Measurements from ENCODE around the gene DMWD.

The DMWD gene

GRCh38 chr19:45770192-45771101, 22.2 kb downstream of the DMWD start:
- DNase-seq (ENCODE audit: low read depth, low spot score) = peak; percentile 95

- no peak for DNase-seq (ENCODE audit: low read depth, low spot score)
Observed at GRCh38 chr19:45769821-45770191, 22.8 kb downstream of the DMWD start.

DNA sequence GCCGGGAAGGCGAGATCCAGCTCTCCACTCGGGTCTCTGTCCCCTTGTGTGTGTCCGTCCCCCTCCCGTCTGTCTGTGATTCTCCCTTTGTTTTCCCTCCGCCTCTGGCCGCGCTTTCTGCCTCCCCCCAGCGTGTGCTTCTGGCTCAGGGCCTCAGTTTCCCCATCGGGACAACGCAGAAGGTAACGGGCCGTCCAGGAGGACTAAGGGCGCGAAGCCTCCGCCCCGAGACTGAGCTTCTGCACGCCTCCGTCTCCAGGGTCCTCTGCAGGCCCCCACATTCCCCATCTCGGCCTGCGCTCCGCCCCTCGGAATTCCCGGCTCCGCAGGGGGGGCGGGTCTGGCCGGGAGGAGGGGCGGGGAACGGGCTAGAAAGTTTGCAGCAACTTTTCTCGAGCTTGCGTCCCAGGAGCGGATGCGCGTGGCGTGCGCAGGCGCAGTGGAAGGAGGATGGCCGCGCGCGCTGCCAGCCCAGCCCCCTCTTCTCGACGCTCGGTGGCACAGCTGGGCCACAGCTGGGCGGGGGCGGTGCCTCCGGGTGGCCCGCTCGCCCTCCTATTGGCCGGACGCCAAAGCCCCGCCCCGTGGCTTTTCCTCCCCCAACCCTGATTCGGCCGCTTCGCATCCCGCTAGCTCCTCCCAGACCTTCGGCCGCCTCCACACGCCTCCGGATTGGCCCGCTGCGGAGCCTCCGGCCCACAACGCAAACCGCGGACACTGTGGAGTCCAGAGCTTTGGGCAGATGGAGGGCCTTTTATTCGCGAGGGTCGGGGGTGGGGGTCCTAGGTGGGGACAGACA, 23.5 kb downstream of the DMWD start, which contains the start of gene SIX5:
Gene SIX5, minus strand, starts transcription at position 269 of the 799 bp plus-strand sequence. CDS start 408 bp downstream, outside the sequence.
- peak; percentile 94 for DNase-seq (ENCODE audit: low read depth, low spot score)

GRCh38 chr19:45768655-45768983, 24.0 kb downstream of the DMWD start:
- DNase-seq (ENCODE audit: low read depth, low spot score) = no peak

DNA sequence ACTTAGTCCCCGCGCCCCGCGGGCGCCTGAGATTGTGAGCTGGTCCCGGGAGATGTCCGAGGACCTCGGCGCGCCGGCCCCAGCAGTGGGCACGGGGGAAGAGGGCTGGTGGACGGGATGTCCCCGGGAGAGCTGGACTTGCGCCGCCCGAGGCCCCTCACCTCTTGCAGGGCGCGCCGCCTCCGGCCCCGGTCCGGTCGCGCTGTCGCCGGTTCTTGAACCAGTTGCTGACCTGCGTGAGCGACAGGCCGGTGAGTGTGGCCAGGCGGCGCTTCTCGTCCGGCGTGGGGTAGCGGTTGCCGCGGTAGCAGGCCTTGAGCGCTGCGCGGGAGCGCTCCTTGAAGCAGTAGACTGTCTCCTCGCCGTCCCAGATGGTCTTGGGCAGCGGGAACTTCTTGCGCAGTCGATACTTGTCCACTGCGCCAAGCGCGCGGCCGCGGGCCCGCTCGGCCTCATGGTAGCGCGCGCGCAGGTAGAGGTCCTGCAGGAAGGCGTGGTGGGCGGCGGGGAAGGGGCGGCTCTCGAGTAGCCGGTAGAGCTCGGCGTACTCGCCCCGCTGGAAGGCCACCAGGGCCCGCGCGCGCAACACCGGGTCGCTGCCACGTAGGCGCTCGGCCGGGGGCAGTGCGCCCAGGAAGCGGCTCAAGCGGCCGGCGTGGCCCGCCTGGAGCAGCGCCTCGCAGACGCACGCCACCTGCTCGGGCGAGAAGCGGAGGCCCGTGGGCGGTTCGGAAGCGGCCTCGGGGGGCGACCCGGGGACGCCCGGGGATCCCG, 24.6 kb downstream of the DMWD start:
- no peak for DNase-seq (ENCODE audit: low read depth, low spot score)

DNA sequence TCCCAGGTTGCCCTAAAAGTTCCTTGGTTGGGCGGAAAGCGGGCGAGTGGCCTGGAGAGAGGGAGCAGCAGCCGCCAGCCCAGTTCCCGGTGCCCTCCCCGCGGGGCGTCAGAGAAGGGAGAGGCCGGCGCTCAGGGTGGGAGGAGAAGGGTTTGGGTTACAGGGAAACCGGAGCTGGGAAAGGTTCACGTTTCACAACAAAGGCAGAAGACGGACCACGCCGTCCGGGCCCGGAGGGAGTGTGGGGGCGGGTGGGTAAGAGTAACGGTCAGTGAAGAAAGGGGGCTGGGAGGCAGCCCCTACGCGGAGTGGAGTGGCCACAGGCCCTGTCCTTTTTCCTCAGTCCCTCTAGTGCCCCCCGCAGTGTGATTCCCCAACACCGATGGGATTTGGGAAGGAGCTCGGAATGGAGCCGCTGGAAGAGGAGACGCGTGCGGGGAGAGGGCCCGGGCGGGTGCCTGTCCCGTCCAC, 25.2 kb downstream of the DMWD start:
- no peak for DNase-seq (ENCODE audit: low read depth, low spot score)

- no peak for DNase-seq (ENCODE audit: low read depth, low spot score)
Observed at GRCh38 chr19:45766869-45767346, 25.7 kb downstream of the DMWD start.

DNA sequence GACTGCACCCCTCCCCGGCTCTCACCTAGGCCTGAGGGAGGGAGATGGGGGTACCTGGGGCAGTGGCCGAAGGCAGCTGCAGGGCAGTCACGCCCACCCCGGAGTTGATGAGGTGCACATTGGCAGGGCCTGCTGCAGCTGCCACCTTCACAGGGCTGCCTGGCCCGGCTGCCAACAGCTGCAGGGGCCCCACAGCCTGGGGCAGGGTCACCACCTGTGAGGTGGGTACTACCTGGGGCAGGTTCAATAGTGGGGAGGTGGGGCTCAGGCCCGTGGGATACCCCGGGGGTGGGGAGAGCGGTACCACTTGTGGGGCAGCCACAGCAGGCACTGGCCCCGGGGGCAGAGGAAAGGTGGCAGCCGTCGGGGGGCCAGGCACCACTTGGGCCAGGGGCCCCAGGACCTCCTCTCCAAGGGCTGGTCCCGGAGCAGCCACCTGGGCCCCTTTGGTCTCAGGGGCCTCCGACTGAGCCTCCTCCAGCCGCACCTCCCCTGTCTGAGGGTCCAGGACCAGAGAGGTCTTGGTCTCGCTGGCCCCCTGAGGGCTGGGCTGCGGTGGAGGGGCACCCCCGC, 26.3 kb downstream of the DMWD start:
- DNase-seq (ENCODE audit: low read depth, low spot score) = no peak

- no peak for DNase-seq (ENCODE audit: low read depth, low spot score)
Observed at GRCh38 chr19:45765702-45766295, 26.8 kb downstream of the DMWD start.

DNA sequence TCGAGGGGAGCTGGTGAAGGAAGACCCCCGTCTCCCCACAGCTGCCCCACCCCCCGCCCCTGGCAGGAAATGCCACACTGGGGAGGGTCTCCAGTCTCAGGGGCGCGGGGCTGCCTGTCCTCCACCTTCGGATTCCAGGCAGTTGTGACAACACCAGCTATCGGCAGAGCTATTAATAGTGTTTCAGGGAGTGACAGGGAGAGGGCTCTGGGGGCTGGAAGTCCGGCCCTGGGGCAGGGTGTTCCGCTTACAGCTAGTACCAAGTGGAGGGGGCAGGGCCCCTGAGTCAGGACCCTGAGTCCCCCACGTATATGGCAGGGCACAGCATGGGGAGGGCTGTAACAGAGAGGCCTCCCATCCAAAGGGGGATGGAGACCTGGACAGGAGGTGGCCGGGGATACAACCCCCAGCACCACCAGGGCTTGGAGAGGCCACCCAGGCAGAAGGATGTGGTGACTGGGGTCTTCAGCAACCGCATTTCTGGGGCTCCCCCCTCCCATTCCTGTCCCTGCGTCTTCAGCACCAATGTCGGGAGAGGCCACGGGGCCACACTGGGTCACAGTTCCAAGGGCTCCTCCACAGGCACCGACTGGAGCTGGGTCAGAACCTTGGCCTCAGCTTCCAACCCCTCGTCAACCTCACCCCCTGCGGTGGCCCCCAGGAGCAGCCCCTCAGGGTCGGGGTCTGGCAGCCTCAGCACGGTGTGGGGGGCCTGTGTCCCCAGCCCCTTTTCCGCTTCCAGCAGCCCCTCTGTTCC, 27.5 kb downstream of the DMWD start:
- DNase-seq (ENCODE audit: low read depth, low spot score) = no peak

DNA sequence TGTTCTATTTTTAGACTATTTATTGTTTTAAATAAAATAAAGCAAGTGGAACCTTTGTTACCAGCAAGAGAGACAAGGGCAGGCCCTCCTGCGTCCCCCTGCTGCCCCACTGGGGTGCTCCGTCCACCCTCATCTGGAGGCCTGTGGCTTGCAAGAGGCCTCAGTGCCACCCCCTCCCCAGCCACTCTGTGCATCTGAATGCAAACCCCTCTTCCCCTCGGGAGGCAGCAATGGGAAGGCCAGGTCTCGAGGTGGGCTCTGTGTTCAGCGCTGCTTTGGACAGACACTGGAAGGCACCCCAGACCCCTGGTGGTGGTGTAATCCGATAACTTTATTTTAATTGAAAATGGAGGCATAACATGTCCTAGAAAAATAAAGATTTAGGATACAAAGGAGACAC, 28.2 kb downstream of the DMWD start:
- no peak for DNase-seq (ENCODE audit: low read depth, low spot score)

GRCh38 chr19:45763691-45764294, 28.9 kb downstream of the DMWD start:
- no peak for DNase-seq (ENCODE audit: low read depth, low spot score)

GRCh38 chr19:45762870-45763631, 29.6 kb downstream of the DMWD start:
- no peak for DNase-seq (ENCODE audit: low read depth, low spot score)

GRCh38 chr19:45761714-45762113, 30.9 kb downstream of the DMWD start:
- DNase-seq (ENCODE audit: low read depth, low spot score) = no peak

DNA sequence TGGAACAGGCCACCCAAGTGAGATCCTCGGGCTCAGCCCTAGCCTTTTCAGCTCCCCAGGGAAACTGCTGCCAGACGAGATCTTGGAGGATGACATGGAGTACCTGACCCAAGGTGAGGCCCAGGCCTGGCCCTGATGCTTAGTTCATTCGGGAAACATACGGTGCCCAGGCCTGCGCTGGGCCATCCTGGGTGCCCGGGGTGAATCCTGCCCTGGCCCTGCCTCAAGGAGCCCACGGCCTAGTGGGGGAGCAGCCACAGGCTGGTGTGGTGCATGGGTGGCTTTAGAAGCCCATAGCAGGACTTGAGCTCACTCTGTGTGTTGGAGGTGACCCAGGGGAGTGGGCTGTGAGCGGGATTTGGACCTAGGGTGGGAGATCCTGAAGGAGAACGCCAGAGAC, 33.7 kb downstream of the DMWD start:
- DNase-seq (ENCODE audit: low read depth, low spot score) = no peak

- DNase-seq (ENCODE audit: low read depth, low spot score) = no peak
Observed at GRCh38 chr19:45757695-45758094, 35.0 kb downstream of the DMWD start.

DNA sequence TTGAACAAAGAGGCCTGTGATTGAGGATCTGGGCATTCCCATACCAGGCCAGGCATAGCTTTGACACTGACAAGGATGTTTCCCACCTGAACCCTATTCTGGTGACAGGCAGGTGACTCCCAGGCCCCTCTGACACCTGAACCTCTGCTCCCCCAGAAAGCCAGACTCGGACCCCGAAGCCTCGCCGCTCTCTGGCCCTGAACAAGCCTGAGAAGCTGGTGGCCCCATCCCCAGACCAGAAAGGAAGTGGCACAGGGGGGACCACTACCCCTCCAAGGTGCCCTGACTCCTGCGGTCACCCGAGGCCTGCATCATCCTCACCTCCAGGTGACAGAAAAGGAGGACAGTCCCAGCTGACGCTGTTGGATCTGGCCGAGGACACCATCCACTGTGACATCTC, 38.3 kb downstream of the DMWD start:
- no peak for DNase-seq (ENCODE audit: low read depth, low spot score)

DNA sequence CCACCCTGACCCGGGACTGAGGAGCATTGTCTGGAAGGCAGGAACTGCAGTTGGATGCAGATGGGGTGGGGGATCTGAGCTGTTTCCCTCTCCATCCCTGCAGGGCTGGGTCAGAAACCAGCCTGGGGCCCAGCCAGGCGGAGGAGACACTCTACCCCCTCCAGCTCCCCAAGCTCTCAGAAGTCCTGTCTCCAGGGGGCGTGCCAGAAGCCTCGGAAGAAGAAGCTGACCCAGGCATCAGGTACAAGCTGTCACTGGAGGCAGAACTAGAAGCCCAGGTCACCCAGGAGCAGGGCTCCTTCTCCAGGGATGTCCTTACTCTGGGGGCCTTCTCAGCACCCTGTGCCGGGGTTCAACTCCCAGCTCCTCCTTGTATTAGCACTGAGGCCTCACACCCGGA, 39.1 kb downstream of the DMWD start:
- no peak for DNase-seq (ENCODE audit: low read depth, low spot score)

- no peak for DNase-seq (ENCODE audit: low read depth, low spot score)
Observed at GRCh38 chr19:45752639-45753038, 40.0 kb downstream of the DMWD start.
